SK-N-SH (cell line): ENCODE results near the gene ZNF547. TPM values are rescaled to one million over a fixed set of nuclear protein-coding genes. Genes with fewer than 3 reads are reported as not detected.

Experiments
- CTCF ChIA-PET: fragments of 300-600, 350-600 bp; formaldehyde crosslinking; extraction: SDS; loops from one replicate; lab custom pipeline; 2021; lab: Yijun Ruan, JAX
- POLR2A ChIA-PET: fragments of 350-600 bp; sonication (Branson Sonifier 250); formaldehyde crosslinking; extraction: SDS; loops from one replicate; lab custom pipeline; 2020; ENCODE audit warnings: antibody characterized with exemption, inconsistent platforms; lab: Yijun Ruan, JAX
- DNase-seq: peaks from one replicate; pipeline ENCODE4 v3.0.0; 2012
- H2AFZ ChIP-seq: fragments of 200-600 bp; sonication (generic); 2 replicates; pipeline ENCODE4 v1.8.1; 2016; ENCODE audit warnings: antibody characterized with exemption, mild to moderate bottlenecking, low read depth
- H3F3A ChIP-seq: fragments of 200-600 bp; sonication (generic); replicated peaks from 2 replicates; pipeline ENCODE3; 2016; ENCODE audit warnings: antibody characterized with exemption, mild to moderate bottlenecking; ENCODE audit not compliant: insufficient read depth
- H3K27ac ChIP-seq, 2 experiments: fragments of 200-500 bp in 1 of 2; fragments of 200-600 bp in 1 of 2; sonication (Bioruptor generic) in 1 of 2; sonication (generic), shearing (Covaris generic) in 1 of 2; 2 replicates each; pipeline versions ENCODE4 v1.5.1 to v1.6.1; 2014 to 2016; ENCODE audit warnings: low read depth in 2 of 2, inconsistent platforms in 1 of 2, low read length in 1 of 2, mild to moderate bottlenecking in 1 of 2, mixed read lengths in 1 of 2
- H3K27me3 ChIP-seq: fragments of 200-600 bp; sonication (generic), shearing (Covaris generic); 2 replicates; pipeline ENCODE4 v1.6.1; 2016; ENCODE audit warnings: mixed run types; ENCODE audit not compliant: insufficient read depth
- H3K36me3 ChIP-seq, 2 experiments: fragments of 200-500 bp in 1 of 2; fragments of 200-600 bp in 1 of 2; sonication (Bioruptor generic) in 1 of 2; sonication (generic) in 1 of 2; replicated peaks in 1 of 2; 2 replicates each; pipeline versions ENCODE3 to v1.5.1; 2014 to 2016; ENCODE audit warnings: low read length in 1 of 2, mild to moderate bottlenecking in 1 of 2; ENCODE audit not compliant: insufficient read depth in 2 of 2, control insufficient read depth in 1 of 2
- H3K4me1 ChIP-seq, 2 experiments: fragments of 200-500 bp in 1 of 2; fragments of 200-600 bp in 1 of 2; sonication (Bioruptor generic) in 1 of 2; sonication (generic), shearing (Covaris generic) in 1 of 2; 2 replicates each; pipeline versions ENCODE4 v1.5.1 to v1.6.1; 2014 to 2016; ENCODE audit warnings: low read depth in 1 of 2, low read length in 1 of 2, mixed run types in 1 of 2; ENCODE audit not compliant: insufficient read depth in 2 of 2, control insufficient read depth in 1 of 2
- H3K4me2 ChIP-seq: fragments of 200-600 bp; sonication (generic), shearing (Covaris generic); 2 replicates; pipeline ENCODE4 v1.6.1; 2017; ENCODE audit warnings: mixed run types
- H3K4me3 ChIP-seq, 2 experiments: fragments of 200-500 bp in 1 of 2; fragments of 200-600 bp in 1 of 2; sonication (Bioruptor generic) in 1 of 2; sonication (generic), shearing (Covaris generic) in 1 of 2; 2 replicates each; pipeline versions ENCODE4 v1.5.1 to v1.8.1; 2014 to 2016; ENCODE audit warnings: low read depth in 2 of 2, inconsistent platforms in 1 of 2, low read length in 1 of 2, mild to moderate bottlenecking in 1 of 2, mixed read lengths in 1 of 2, moderate library complexity in 1 of 2
- H3K79me2 ChIP-seq: fragments of 200-600 bp; sonication (generic); 2 replicates; pipeline ENCODE4 v1.8.1; 2017; ENCODE audit warnings: mild to moderate bottlenecking; ENCODE audit not compliant: insufficient read depth
- H3K9ac ChIP-seq: fragments of 200-600 bp; sonication (generic); 2 replicates; pipeline ENCODE4 v1.6.1; 2017; ENCODE audit warnings: mixed run types
- H3K9me2 ChIP-seq: fragments of 200-600 bp; sonication (generic); 2 replicates; pipeline ENCODE4 v1.6.1; 2017; ENCODE audit warnings: mixed run types
- H3K9me3 ChIP-seq: fragments of 200-600 bp; sonication (generic); 2 replicates; pipeline ENCODE4 v1.6.1; 2017; ENCODE audit warnings: mixed run types, mild to moderate bottlenecking, moderate library complexity
- H4K20me1 ChIP-seq: fragments of 200-600 bp; sonication (generic); 2 replicates; pipeline ENCODE4 v1.6.1; 2017; ENCODE audit warnings: mild to moderate bottlenecking, mixed run types; ENCODE audit not compliant: insufficient read depth
- ELF1 ChIP-seq: IDR thresholded peaks from 2 replicates; pipeline ENCODE4 v1.4.0; 2012
- EP300 ChIP-seq, 2 experiments: IDR thresholded peaks; 2 replicates each; pipeline versions ENCODE4 v1.4.0 to v1.6.1; 2012; ENCODE audit warnings: borderline replicate concordance in 1 of 2, low read depth in 1 of 2, low read length in 1 of 2
- EZH2phosphoT487 ChIP-seq: fragments of 200-600 bp; sonication (generic); IDR thresholded peaks from 2 replicates; pipeline ENCODE4 v1.6.1; 2017; ENCODE audit warnings: low read depth, mixed run types, mild to moderate bottlenecking, antibody characterized with exemption, moderate library complexity, borderline replicate concordance
- FOSL2 ChIP-seq: IDR thresholded peaks from 2 replicates; pipeline ENCODE4 v1.4.0; 2012; ENCODE audit warnings: low read depth, mild to moderate bottlenecking, moderate library complexity, borderline replicate concordance
- GABPA ChIP-seq: IDR thresholded peaks from 2 replicates; pipeline ENCODE4 v1.4.0; 2012; ENCODE audit warnings: low read depth, mild to moderate bottlenecking
- GATA2 ChIP-seq: sonication (generic); formaldehyde crosslinking; IDR thresholded peaks from 2 replicates; pipeline ENCODE4 v1.5.0; 2020; ENCODE audit warnings: mild to moderate bottlenecking, missing genetic modification reagents
- NFIC ChIP-seq: IDR thresholded peaks from 2 replicates; pipeline ENCODE4 v1.4.0; 2012; ENCODE audit warnings: borderline replicate concordance
- POLR2AphosphoS5 ChIP-seq: IDR thresholded peaks from 2 replicates; pipeline ENCODE4 v1.6.1; 2012; ENCODE audit warnings: low read depth, low read length
- SIN3A ChIP-seq: IDR thresholded peaks from 2 replicates; pipeline ENCODE4 v1.6.1; 2012; ENCODE audit warnings: low read depth, mild to moderate bottlenecking, low read length, moderate library complexity, borderline replicate concordance
- SMC3 ChIP-seq: IDR thresholded peaks from 2 replicates; pipeline ENCODE4 v1.6.1; 2012; ENCODE audit warnings: low read depth, low read length, improper control_type of control experiment
- TCF12 ChIP-seq: IDR thresholded peaks from 2 replicates; pipeline ENCODE4 v1.4.0; 2012
- TEAD4 ChIP-seq: IDR thresholded peaks from 2 replicates; pipeline ENCODE4 v1.4.0; 2012; ENCODE audit warnings: mild to moderate bottlenecking, borderline replicate concordance; ENCODE audit not compliant: insufficient read depth
- YY1 ChIP-seq: IDR thresholded peaks from 2 replicates; pipeline ENCODE4 v1.4.0; 2012; ENCODE audit warnings: low read depth, mild to moderate bottlenecking
- WGBS: methylation state at CpG from one replicate; pipeline ENCODE4 v1.1.6; 2017; ENCODE audit warnings: low lambda C conversion rate; 5-methylcytosine and 5-hydroxymethylcytosine counted together
- polyA plus RNA-seq, 3 experiments: library from polyadenylated mRNA; depleted of rRNA; stranded (reverse); fragments of >200 nt; gene quantifications; 2 replicates each; pipeline ENCODE4 v1.2.3, GENCODE V29; 2012
- TF ChIP-seq, protein P1 (sequence below): fragments of 150-350 bp; IDR thresholded peaks from 2 replicates; pipeline ENCODE4 v1.6.1; 2017; ENCODE audit warnings: antibody characterized with exemption, low read length, low read depth, borderline replicate concordance
- TF ChIP-seq, protein P2 (sequence below): IDR thresholded peaks from 2 replicates; pipeline ENCODE4 v1.6.1; 2012; ENCODE audit warnings: mild to moderate bottlenecking, low read depth, low read length, moderate library complexity
- TF ChIP-seq, protein P3 (sequence below): fragments of 150-350 bp; IDR thresholded peaks from 2 replicates; pipeline ENCODE4 v1.6.1; 2016; ENCODE audit warnings: mild to moderate bottlenecking, low read depth, low read length
- TF ChIP-seq, protein P4 (sequence below): IDR thresholded peaks from 2 replicates; pipeline ENCODE4 v1.4.0; 2012; ENCODE audit warnings: low read depth
- TF ChIP-seq, protein P5 (sequence below): IDR thresholded peaks from 2 replicates; pipeline ENCODE4 v1.4.0; 2012; ENCODE audit warnings: low read depth, borderline replicate concordance

The ZNF547 gene
- polyA plus RNA-seq, 1 of the 3 experiments (the other 2 are of a cell fraction): 1.5 TPM

DNA sequence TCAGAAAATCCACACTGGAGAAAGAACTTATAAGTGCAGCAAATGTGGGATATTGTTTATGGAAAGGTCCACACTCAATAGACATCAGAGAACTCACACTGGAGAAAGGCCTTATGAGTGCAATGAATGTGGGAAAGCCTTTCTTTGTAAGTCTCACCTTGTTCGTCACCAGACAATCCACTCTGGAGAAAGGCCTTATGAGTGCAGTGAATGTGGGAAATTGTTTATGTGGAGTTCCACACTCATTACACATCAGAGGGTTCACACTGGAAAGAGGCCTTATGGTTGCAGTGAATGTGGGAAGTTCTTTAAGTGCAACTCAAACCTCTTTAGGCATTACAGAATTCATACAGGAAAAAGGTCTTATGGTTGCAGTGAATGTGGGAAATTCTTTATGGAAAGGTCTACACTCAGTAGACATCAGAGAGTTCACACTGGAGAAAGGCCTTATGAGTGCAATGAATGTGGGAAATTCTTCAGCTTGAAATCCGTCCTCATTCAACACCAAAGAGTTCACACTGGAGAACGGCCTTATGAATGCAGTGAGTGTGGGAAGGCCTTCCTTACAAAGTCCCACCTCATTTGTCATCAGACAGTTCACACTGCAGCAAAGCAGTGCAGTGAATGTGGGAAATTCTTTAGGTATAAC is 14.3 kb downstream of the ZNF547 start:
- Histone ChIP-seq H3K4me2 (no peak overlapping the region), H3K79me2 (no peaks in the 10 kb centered on the region), H3K4me3 (no peak overlapping the region), H3K27ac (no peak overlapping the region), H3K27me3 (no peaks in the 10 kb centered on the region), H3F3A (no peaks in the 10 kb centered on the region), H3K9me3 (no peaks in the 10 kb centered on the region; the same call in 1 of the 2 replicates), H4K20me1 (no peaks in the 10 kb centered on the region), H2AFZ (no peak overlapping the region), H3K4me1 (no peaks in the 10 kb centered on the region), H3K9me2 (no peaks in the 10 kb centered on the region), H3K36me3 (peaks cover 23 to 28% of the 10 kb centered on the region in 2 experiments), H3K9ac (no peak overlapping the region)
- DNase-seq: no peak
- ChIA-PET CTCF (no interaction called here), POLR2A (no interaction called here)
- 79% methylated on average over 3 of the region's 3 CpGs for WGBS
- TF ChIP-seq, protein P1, sequence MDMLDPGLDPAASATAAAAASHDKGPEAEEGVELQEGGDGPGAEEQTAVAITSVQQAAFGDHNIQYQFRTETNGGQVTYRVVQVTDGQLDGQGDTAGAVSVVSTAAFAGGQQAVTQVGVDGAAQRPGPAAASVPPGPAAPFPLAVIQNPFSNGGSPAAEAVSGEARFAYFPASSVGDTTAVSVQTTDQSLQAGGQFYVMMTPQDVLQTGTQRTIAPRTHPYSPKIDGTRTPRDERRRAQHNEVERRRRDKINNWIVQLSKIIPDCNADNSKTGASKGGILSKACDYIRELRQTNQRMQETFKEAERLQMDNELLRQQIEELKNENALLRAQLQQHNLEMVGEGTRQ: no peak
- TF ChIP-seq ELF1 (no peak), EP300 (IDR thresholded peaks at IDR 0.05; ENCODE audit: borderline replicate concordance in 1 of 2, low read depth in 1 of 2, low read length in 1 of 2) (no peak), GATA2 (CRISPR knock-in tag) (no peak), FOSL2 (no peak), GABPA (no peak)
- TF ChIP-seq, protein P2, sequence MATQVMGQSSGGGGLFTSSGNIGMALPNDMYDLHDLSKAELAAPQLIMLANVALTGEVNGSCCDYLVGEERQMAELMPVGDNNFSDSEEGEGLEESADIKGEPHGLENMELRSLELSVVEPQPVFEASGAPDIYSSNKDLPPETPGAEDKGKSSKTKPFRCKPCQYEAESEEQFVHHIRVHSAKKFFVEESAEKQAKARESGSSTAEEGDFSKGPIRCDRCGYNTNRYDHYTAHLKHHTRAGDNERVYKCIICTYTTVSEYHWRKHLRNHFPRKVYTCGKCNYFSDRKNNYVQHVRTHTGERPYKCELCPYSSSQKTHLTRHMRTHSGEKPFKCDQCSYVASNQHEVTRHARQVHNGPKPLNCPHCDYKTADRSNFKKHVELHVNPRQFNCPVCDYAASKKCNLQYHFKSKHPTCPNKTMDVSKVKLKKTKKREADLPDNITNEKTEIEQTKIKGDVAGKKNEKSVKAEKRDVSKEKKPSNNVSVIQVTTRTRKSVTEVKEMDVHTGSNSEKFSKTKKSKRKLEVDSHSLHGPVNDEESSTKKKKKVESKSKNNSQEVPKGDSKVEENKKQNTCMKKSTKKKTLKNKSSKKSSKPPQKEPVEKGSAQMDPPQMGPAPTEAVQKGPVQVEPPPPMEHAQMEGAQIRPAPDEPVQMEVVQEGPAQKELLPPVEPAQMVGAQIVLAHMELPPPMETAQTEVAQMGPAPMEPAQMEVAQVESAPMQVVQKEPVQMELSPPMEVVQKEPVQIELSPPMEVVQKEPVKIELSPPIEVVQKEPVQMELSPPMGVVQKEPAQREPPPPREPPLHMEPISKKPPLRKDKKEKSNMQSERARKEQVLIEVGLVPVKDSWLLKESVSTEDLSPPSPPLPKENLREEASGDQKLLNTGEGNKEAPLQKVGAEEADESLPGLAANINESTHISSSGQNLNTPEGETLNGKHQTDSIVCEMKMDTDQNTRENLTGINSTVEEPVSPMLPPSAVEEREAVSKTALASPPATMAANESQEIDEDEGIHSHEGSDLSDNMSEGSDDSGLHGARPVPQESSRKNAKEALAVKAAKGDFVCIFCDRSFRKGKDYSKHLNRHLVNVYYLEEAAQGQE: no peak

DNA sequence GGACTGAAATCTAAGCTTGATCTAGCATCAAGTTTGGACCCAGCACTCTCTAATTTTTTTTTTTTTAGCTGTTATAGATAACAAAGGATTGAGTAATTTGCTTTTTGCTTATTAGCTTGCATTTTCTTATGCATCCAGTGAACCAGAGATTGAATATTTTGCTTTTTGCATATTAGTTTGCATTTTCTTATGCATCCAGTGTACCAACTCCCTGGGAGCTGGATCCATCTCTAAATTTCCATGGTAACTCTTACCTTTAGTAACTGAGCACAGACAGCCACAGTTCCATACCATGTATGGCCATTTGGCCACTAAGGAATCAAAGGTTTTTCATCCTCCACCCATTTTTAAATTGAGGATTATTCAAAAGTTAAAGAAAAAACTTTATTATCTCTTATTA is 17.6 kb downstream of the ZNF547 start:
- Histone ChIP-seq H3K4me1 (no peaks in the 10 kb centered on the region), H3K9me2 (no peaks in the 10 kb centered on the region), H3K9ac (no peak overlapping the region), H3K4me3 (no peak overlapping the region), H3K27me3 (no peaks in the 10 kb centered on the region), H3K79me2 (no peaks in the 10 kb centered on the region), H3F3A (no peaks in the 10 kb centered on the region), H3K27ac (no peak overlapping the region), H3K4me2 (no peak overlapping the region), H3K36me3 (peaks cover 15 to 16% of the 10 kb centered on the region in 2 experiments), H4K20me1 (no peaks in the 10 kb centered on the region), H3K9me3 (no peaks in the 10 kb centered on the region; the same call in 1 of the 2 replicates), H2AFZ (no peak overlapping the region)
- DNase-seq: no peak
- TF ChIP-seq, protein P3, sequence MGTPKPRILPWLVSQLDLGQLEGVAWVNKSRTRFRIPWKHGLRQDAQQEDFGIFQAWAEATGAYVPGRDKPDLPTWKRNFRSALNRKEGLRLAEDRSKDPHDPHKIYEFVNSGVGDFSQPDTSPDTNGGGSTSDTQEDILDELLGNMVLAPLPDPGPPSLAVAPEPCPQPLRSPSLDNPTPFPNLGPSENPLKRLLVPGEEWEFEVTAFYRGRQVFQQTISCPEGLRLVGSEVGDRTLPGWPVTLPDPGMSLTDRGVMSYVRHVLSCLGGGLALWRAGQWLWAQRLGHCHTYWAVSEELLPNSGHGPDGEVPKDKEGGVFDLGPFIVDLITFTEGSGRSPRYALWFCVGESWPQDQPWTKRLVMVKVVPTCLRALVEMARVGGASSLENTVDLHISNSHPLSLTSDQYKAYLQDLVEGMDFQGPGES: no peak
- TF ChIP-seq GABPA: no peak
- no peak for TF ChIP-seq TEAD4
- no peak for TF ChIP-seq NFIC
- TF ChIP-seq, protein P4, sequence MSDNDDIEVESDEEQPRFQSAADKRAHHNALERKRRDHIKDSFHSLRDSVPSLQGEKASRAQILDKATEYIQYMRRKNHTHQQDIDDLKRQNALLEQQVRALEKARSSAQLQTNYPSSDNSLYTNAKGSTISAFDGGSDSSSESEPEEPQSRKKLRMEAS: no peak
- TF ChIP-seq YY1: no peak
- TF ChIP-seq SIN3A: no peak
- no peak for TF ChIP-seq EZH2phosphoT487
- TF ChIP-seq, protein P5, sequence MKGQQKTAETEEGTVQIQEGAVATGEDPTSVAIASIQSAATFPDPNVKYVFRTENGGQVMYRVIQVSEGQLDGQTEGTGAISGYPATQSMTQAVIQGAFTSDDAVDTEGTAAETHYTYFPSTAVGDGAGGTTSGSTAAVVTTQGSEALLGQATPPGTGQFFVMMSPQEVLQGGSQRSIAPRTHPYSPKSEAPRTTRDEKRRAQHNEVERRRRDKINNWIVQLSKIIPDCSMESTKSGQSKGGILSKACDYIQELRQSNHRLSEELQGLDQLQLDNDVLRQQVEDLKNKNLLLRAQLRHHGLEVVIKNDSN: no peak
- TF ChIP-seq TCF12: no peak
- no peak for TF ChIP-seq GATA2 (CRISPR knock-in tag)
- TF ChIP-seq POLR2AphosphoS5: no peak
- TF ChIP-seq SMC3: no peak
- ChIA-PET CTCF (no interaction called here), POLR2A (no interaction called here)
